Astrocyte of the cerebellum (primary cell): ENCODE data around the gene GCLM.

Source experiments
- DNase-seq: peaks from one replicate; pipeline ENCODE4 v3.0.0-alpha.2; 2011; ENCODE audit warnings: low read depth
- H3K4me3 ChIP-seq: 2 replicates; pipeline ENCODE4 v1.5.1; 2011; ENCODE audit warnings: mild to moderate bottlenecking, low read depth, low read length, moderate library complexity
- in situ Hi-C: cut with HindIII; loops from 2 replicates; pipeline ENCODE4 v1.10.0; 2017; ENCODE audit warnings: low sequenced_read_pairs
- TF ChIP-seq, protein P1 (sequence below): IDR thresholded peaks from 2 replicates; pipeline ENCODE4 v1.5.1; 2012; ENCODE audit warnings: low read length, low read depth, moderate library complexity, mild to moderate bottlenecking; ENCODE audit errors: missing control alignments

GCLM gene

DNA sequence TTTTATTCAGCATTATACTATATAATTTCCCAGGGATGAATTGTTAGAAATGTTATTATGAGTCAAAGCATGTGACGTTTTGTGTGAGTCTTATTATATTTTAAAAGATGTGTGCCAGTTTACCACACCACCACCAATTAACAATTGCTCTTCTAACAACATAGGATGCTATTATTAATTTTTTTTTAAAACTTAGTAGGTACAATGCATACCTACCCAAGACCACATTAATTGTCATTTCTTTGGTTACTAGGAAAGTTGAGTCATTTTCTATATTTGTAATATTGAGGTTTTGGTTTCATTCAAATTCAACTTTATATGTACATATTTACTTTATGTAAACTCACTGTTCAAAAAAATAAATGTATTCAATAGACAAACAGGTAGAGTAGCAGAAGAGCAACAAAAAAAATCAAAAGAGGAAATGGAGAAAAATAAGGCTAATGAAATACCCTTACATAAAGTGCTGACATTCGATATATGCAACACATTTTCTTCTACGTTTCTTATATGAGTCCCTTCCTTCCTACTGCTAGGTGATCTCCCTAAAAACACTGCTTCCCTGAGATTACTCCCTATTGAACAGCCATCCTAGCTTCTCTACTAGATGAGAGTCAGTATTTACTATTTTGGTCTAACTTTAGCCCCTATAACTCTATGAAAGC, 9.6 kb downstream of the GCLM start:
- H3K4me3 ChIP-seq = no peak overlapping the region
- TF ChIP-seq, protein P1, sequence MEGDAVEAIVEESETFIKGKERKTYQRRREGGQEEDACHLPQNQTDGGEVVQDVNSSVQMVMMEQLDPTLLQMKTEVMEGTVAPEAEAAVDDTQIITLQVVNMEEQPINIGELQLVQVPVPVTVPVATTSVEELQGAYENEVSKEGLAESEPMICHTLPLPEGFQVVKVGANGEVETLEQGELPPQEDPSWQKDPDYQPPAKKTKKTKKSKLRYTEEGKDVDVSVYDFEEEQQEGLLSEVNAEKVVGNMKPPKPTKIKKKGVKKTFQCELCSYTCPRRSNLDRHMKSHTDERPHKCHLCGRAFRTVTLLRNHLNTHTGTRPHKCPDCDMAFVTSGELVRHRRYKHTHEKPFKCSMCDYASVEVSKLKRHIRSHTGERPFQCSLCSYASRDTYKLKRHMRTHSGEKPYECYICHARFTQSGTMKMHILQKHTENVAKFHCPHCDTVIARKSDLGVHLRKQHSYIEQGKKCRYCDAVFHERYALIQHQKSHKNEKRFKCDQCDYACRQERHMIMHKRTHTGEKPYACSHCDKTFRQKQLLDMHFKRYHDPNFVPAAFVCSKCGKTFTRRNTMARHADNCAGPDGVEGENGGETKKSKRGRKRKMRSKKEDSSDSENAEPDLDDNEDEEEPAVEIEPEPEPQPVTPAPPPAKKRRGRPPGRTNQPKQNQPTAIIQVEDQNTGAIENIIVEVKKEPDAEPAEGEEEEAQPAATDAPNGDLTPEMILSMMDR = no peak
- in situ Hi-C loops = no loop called here
- no peak for DNase-seq

GRCh38 chr1:93888900-93889299, 20.3 kb downstream of the GCLM start:
- DNase-seq = no peak
- H3K4me3 ChIP-seq = no peak overlapping the region
- TF ChIP-seq, protein P1 = no peak
- in situ Hi-C loops = no loop called here

- H3K4me3 ChIP-seq = no peak overlapping the region
- TF ChIP-seq, protein P1 = no peak
- no peak for DNase-seq
- in situ Hi-C loops = no loop called here
These were observed 27.0 kb downstream of the GCLM start for GRCh38 chr1:93882269-93882668.

DNA sequence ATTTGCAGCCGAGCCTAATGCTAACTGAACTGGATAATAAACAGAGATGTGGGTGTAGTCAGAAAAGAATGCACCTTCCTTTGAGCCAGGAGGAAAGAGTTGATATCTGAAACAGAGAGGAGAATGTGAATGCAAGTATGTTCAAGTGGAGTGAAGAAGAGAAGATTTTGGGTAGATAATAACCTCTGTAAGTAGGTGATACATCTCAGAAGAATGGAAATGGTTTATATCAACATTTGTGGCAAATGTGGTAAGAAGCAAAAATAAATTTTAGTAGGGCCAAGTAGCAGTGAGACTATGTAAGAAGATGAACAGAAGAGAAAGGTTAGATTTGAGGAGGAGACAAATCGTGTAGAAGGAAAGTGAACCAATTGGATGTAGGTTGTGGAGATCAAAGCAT, 28.5 kb downstream of the GCLM start:
- TF ChIP-seq, protein P1 = no peak
- DNase-seq = no peak
- in situ Hi-C loops = no loop called here
- no peak overlapping the region for H3K4me3 ChIP-seq

DNA sequence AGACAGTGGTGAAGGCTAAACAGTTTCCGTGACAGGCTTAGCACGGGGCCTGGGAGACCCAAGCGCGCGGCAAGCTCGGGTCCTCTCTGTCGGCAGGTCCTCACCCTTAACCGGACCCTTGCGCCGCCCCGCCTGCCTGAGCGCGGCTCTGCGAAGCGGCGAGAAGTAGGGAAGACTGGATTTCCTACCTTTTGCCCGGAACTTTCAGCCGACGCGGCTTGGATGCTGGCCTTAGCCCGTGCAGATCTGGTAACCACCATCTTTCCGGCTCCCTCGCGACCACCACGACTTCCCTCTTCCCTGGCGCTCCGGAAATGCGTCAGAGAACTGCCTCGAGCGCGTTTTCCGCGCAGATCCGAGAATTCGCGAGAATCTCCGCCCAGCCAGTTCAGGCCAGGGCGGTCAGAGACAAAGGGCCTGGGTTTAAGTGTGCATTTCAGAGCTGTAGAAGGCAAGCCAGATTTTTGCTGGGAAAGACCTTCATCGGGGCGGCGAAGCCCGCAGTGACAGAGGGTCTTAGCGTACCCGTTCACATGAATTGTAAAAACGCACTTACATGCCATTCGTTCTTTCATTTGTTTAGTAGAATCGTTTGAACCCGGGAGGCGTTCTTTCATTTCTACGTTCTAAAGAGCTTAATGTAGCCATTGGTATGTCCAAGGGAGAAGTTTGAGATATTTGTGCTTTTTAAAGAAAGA, 30.2 kb downstream of the GCLM start, which contains the start of gene DNTTIP2:
Gene DNTTIP2, minus strand, starts transcription at position 318 of the 698 bp plus-strand sequence. Its CDS starts 58 bp downstream, at position 260.
- TF ChIP-seq, protein P1 = no peak
- in situ Hi-C loops = no loop called here
- peak within 1 kb of the TSS; percentile 67 for H3K4me3 ChIP-seq
- DNase-seq = peak; percentile 75

GRCh38 chr1:93878501-93878888, 30.7 kb downstream of the GCLM start:
- DNase-seq = no peak
- H3K4me3 ChIP-seq = peak overlapping the region; percentile 67
- TF ChIP-seq, protein P1 = no peak
- in situ Hi-C loops = no loop called here
